ENCODE results near the gene ALG12. TPM values are rescaled to one million over a fixed set of nuclear protein-coding genes. Genes with fewer than 3 reads are reported as not detected.

Gene ALG12
- total RNA-seq, 1 experiment from 2014 or later, result 16.3 TPM

Other genes with a start within 250 kb of the ALG12 start
- gene BRD1, start 90.6 kb downstream of the ALG12 start, total RNA-seq (2014; rRNA removed; shearing (Covaris generic)), result 15.4 and 20.1 TPM in 2 replicates
- 10.6 and 12.1 TPM in 2 replicates for gene ZBED4, start 64.6 kb downstream of the ALG12 start, total RNA-seq (2014; rRNA removed; shearing (Covaris generic))
- 59.4 and 82.5 TPM in 2 replicates for gene CRELD2, start 196 bp upstream of the ALG12 start, total RNA-seq (2014; rRNA removed; shearing (Covaris generic))
- gene PIM3, start 42.3 kb upstream of the ALG12 start, total RNA-seq (2014; rRNA removed; shearing (Covaris generic)), result 73.1 and 87.7 TPM in 2 replicates
- gene IL17REL, start 94.3 kb upstream of the ALG12 start, total RNA-seq (2014; rRNA removed; shearing (Covaris generic)), result not detected in 2 replicates
- gene TTLL8, start 139.9 kb upstream of the ALG12 start, total RNA-seq (2014; rRNA removed; shearing (Covaris generic)), result not detected in 2 replicates
- not detected in 2 replicates for gene MLC1, start 167.0 kb upstream of the ALG12 start, total RNA-seq (2014; rRNA removed; shearing (Covaris generic))
- 0.11 TPM in 1 of 2 replicates, not detected in the other for gene MOV10L1, start 171.6 kb upstream of the ALG12 start, total RNA-seq (2014; rRNA removed; shearing (Covaris generic))

Data from Daoy (cell line).